H1 (cell line): Measurements from ENCODE around the gene USP12. TPM values are rescaled to one million over a fixed set of nuclear protein-coding genes. Genes with fewer than 3 reads are reported as not detected.

ENCODE experiments used
- CTCF ChIA-PET: fragments of 300-600 bp; sonication (Branson Sonifier 250); formaldehyde crosslinking; loops from one replicate; lab custom pipeline; 2021; ENCODE audit not compliant: partially characterized antibody; lab: Charles Lee
- POLR2A ChIA-PET: fragments of 300-600 bp; sonication (Branson Sonifier 250); formaldehyde crosslinking; loops from one replicate; lab custom pipeline; 2021; ENCODE audit warnings: inconsistent platforms; ENCODE audit not compliant: partially characterized antibody; lab: Charles Lee
- DNase-seq, 2 experiments: peaks; one replicate each; pipeline versions ENCODE4 v3.0.0 to v3.0.0-alpha.2; 2010 to 2022; ENCODE audit warnings: low spot score in 2 of 2, low read depth in 1 of 2, mixed read lengths in 1 of 2
- FAIRE-seq: peaks from 2 replicates; lab custom pipeline; 2011; peaks lifted over from hg19 to GRCh38; lab: Jason Lieb, UNC
- H2AFZ ChIP-seq: 2 replicates; pipeline ENCODE4 v1.8.1; 2012; ENCODE audit warnings: low read length, inconsistent platforms
- H2AK5ac ChIP-seq: 2 replicates; pipeline ENCODE4 v1.6.1; 2013; ENCODE audit warnings: low read depth, low read length
- H2BK120ac ChIP-seq: replicated peaks from 2 replicates; pipeline ENCODE3; 2013; ENCODE audit warnings: low read depth, low read length, inconsistent platforms
- H2BK12ac ChIP-seq: 2 replicates; pipeline ENCODE4 v1.6.1; 2013; ENCODE audit warnings: low read depth, low read length
- H2BK15ac ChIP-seq: 2 replicates; pipeline ENCODE4 v1.6.1; 2013; ENCODE audit warnings: low read length
- H2BK20ac ChIP-seq: 2 replicates; pipeline ENCODE4 v1.6.1; 2013; ENCODE audit warnings: low read length
- H2BK5ac ChIP-seq: 2 replicates; pipeline ENCODE4 v1.6.1; 2013; ENCODE audit warnings: low read depth, low read length
- H3K14ac ChIP-seq: 2 replicates; pipeline ENCODE4 v1.6.1; 2013; ENCODE audit warnings: inconsistent platforms; ENCODE audit not compliant: insufficient read length
- H3K18ac ChIP-seq: 2 replicates; pipeline ENCODE4 v1.6.1; 2013; ENCODE audit warnings: low read length; ENCODE audit errors: extremely low read depth
- H3K23ac ChIP-seq: 2 replicates; pipeline ENCODE4 v1.6.1; 2013; ENCODE audit warnings: inconsistent platforms; ENCODE audit not compliant: insufficient read length
- H3K23me2 ChIP-seq: 2 replicates; pipeline ENCODE4 v1.6.1; 2013; ENCODE audit warnings: low read depth, low read length
- H3K27ac ChIP-seq: 2 replicates; pipeline ENCODE4 v1.6.1; 2011; ENCODE audit warnings: low read depth, low read length, inconsistent platforms
- H3K27me3 ChIP-seq, 4 experiments: replicated peaks in 1 of 4; 1 replicate in 1 of 4; 2 replicates in 3 of 4; pipeline versions ENCODE4 v1.6.1 to v1.8.1; 2011 to 2013; ENCODE audit warnings: low read length in 3 of 4, mild to moderate bottlenecking in 3 of 4, inconsistent platforms in 2 of 4, mixed read lengths in 2 of 4, moderate library complexity in 1 of 4; ENCODE audit not compliant: control insufficient read depth in 3 of 4, insufficient read depth in 3 of 4; ENCODE audit errors: extremely low read depth in 1 of 4
- H3K36me3 ChIP-seq, 4 experiments: 2 replicates each; pipeline versions ENCODE4 v1.6.1 to v1.8.1; 2011 to 2013; ENCODE audit warnings: mild to moderate bottlenecking in 4 of 4, low read length in 3 of 4, moderate library complexity in 2 of 4, control low read depth in 1 of 4, inconsistent platforms in 1 of 4; ENCODE audit not compliant: insufficient read depth in 4 of 4, control insufficient read depth in 2 of 4
- H3K4ac ChIP-seq: replicated peaks from 2 replicates; pipeline ENCODE3; 2013; ENCODE audit warnings: low read length, low read depth, mixed read lengths, inconsistent platforms; ENCODE audit not compliant: insufficient read length
- H3K4me1 ChIP-seq, 4 experiments: replicated peaks in 1 of 4; 1 replicate in 1 of 4; 2 replicates in 3 of 4; pipeline versions ENCODE4 v1.6.1 to v1.8.1; 2011 to 2013; ENCODE audit warnings: low read length in 3 of 4, inconsistent platforms in 2 of 4, mixed read lengths in 1 of 4; ENCODE audit not compliant: insufficient read depth in 4 of 4, control insufficient read depth in 3 of 4
- H3K4me2 ChIP-seq, 2 experiments: 2 replicates each; pipeline versions ENCODE4 v1.6.1 to v1.8.1; 2011 to 2013; ENCODE audit warnings: low read depth in 2 of 2, low read length in 2 of 2, control low read depth in 1 of 2, inconsistent platforms in 1 of 2, mild to moderate bottlenecking in 1 of 2; ENCODE audit not compliant: insufficient read depth in 1 of 2
- H3K4me3 ChIP-seq, 4 experiments: fragments of 200-600, 300-600 bp in 1 of 4; sonication (generic), shearing (Covaris generic), sonication (Bioruptor Twin) in 1 of 4; 2 replicates each; pipeline versions ENCODE4 v1.5.1 to v1.8.1; 2011 to 2016; ENCODE audit warnings: low read length in 4 of 4, low read depth in 3 of 4, control low read depth in 2 of 4, inconsistent platforms in 2 of 4, mild to moderate bottlenecking in 2 of 4, mixed read lengths in 1 of 4, moderate library complexity in 1 of 4; ENCODE audit not compliant: insufficient read depth in 2 of 4; ENCODE audit errors: extremely low read depth in 1 of 4
- H3K56ac ChIP-seq: replicated peaks from 2 replicates; pipeline ENCODE3; 2013; ENCODE audit warnings: low read depth, mild to moderate bottlenecking, mixed read lengths, low read length, inconsistent platforms; ENCODE audit not compliant: insufficient read length
- H3K79me1 ChIP-seq: 2 replicates; pipeline ENCODE4 v1.6.1; 2013; ENCODE audit warnings: low read depth, low read length, control low read depth
- H3K79me2 ChIP-seq, 2 experiments: 2 replicates each; pipeline versions ENCODE4 v1.6.1 to v1.8.1; 2012 to 2013; ENCODE audit warnings: low read length in 2 of 2, mild to moderate bottlenecking in 2 of 2, inconsistent platforms in 1 of 2; ENCODE audit not compliant: insufficient read depth in 2 of 2, control insufficient read depth in 1 of 2
- H3K9ac ChIP-seq, 4 experiments: replicated peaks in 1 of 4; 1 replicate in 1 of 4; 2 replicates in 3 of 4; pipeline versions ENCODE4 v1.6.1 to v1.8.1; 2011 to 2013; ENCODE audit warnings: low read depth in 3 of 4, low read length in 3 of 4, control low read depth in 2 of 4, mild to moderate bottlenecking in 2 of 4, moderate library complexity in 2 of 4, inconsistent platforms in 1 of 4; ENCODE audit errors: extremely low read depth in 1 of 4
- H3K9me3 ChIP-seq, 2 experiments: 2 replicates each; pipeline versions ENCODE4 v1.6.1 to v1.8.1; 2012 to 2013; ENCODE audit warnings: mild to moderate bottlenecking in 2 of 2, moderate library complexity in 2 of 2, control low read depth in 1 of 2, inconsistent platforms in 1 of 2, low read depth in 1 of 2, low read length in 1 of 2, mixed read lengths in 1 of 2; ENCODE audit not compliant: insufficient read depth in 2 of 2
- H4K20me1 ChIP-seq, 2 experiments: replicated peaks in 1 of 2; 2 replicates each; pipeline versions ENCODE3 to v1.8.1; 2011 to 2013; ENCODE audit warnings: inconsistent platforms in 2 of 2, low read length in 2 of 2, mild to moderate bottlenecking in 1 of 2; ENCODE audit not compliant: insufficient read depth in 2 of 2, control insufficient read depth in 1 of 2
- H4K5ac ChIP-seq: 2 replicates; pipeline ENCODE4 v1.6.1; 2013; ENCODE audit warnings: low read length, low read depth, mixed read lengths, inconsistent platforms; ENCODE audit not compliant: insufficient read length
- H4K8ac ChIP-seq: 2 replicates; pipeline ENCODE4 v1.8.0; 2013; ENCODE audit warnings: mild to moderate bottlenecking, moderate library complexity, low read length, inconsistent platforms; ENCODE audit not compliant: insufficient read depth; ENCODE audit errors: extremely low read depth
- H4K91ac ChIP-seq: replicated peaks from 2 replicates; pipeline ENCODE3; 2013; ENCODE audit warnings: low read length, mixed read lengths, inconsistent platforms; ENCODE audit not compliant: insufficient read length
- CREB1 ChIP-seq: IDR thresholded peaks from 2 replicates; pipeline ENCODE4 v1.6.1; 2012; ENCODE audit warnings: inconsistent platforms
- EP300 ChIP-seq, 2 experiments: IDR thresholded peaks; 1 replicate in 1 of 2; 2 replicates in 1 of 2; pipeline ENCODE4 v1.6.1; 2011 to 2012; ENCODE audit warnings: low read depth in 2 of 2, low read length in 2 of 2, mild to moderate bottlenecking in 2 of 2, borderline replicate concordance in 1 of 2, inconsistent platforms in 1 of 2, moderate library complexity in 1 of 2
- PHF8 ChIP-seq: fragments of 200-600 bp; sonication (generic); conservative IDR thresholded peaks from 2 replicates; pipeline ENCODE4 v1.7.1; 2012; ENCODE audit warnings: low read depth, mild to moderate bottlenecking, inconsistent platforms, low read length, moderate library complexity
- RXRA ChIP-seq: IDR thresholded peaks from 2 replicates; pipeline ENCODE4 v1.6.1; 2011; ENCODE audit warnings: low read depth, mild to moderate bottlenecking, low read length, moderate library complexity; ENCODE audit not compliant: insufficient read depth
- TCF12 ChIP-seq: IDR thresholded peaks from 2 replicates; pipeline ENCODE4 v1.6.1; 2011; ENCODE audit warnings: low read depth, mild to moderate bottlenecking, low read length
- YY1 ChIP-seq: IDR thresholded peaks from 2 replicates; pipeline ENCODE4 v1.6.1; 2011; ENCODE audit warnings: low read depth, mild to moderate bottlenecking, low read length
- ZNF274 ChIP-seq: IDR thresholded peaks from 2 replicates; pipeline ENCODE4 v1.7.0; 2012; ENCODE audit warnings: low read length, borderline replicate concordance; ENCODE audit errors: extremely low read depth
- WGBS, 2 experiments: shearing (Covaris generic) in 1 of 2; methylation state at CpG; one replicate each; pipeline versions ENCODE4 v1.1.6 to v1.1.7; 2013 to 2015; ENCODE audit warnings: low lambda C conversion rate in 2 of 2, mixed read lengths in 2 of 2, inconsistent platforms in 1 of 2, low coverage in 1 of 2, missing lambda C conversion rate in 1 of 2; ENCODE audit not compliant: insufficient replicate concordance in 2 of 2, insufficient coverage in 1 of 2, insufficient read length in 1 of 2; ENCODE audit errors: extremely low coverage in 1 of 2, missing lambda C conversion rate in 1 of 2; 5-methylcytosine and 5-hydroxymethylcytosine counted together
- polyA plus RNA-seq, 7 experiments: library from polyadenylated mRNA; depleted of rRNA in 3 of 7; stranded (reverse) in 5 of 7; unstranded in 2 of 7; fragments of >200 nt in 5 of 7; fragments of 200-250 nt in 2 of 7; gene quantifications; 1 replicate in 5 of 7; 2 replicates in 1 of 7; 4 replicates in 1 of 7; pipeline versions ENCODE4 v1.2.1 to v1.2.3, GENCODE V29; 2011 to 2013; ENCODE audit warnings: missing spikeins in 2 of 7, mixed read lengths in 2 of 7
- total RNA-seq: library from RNA; stranded (reverse); fragmentation: NEBNext Ultra II Directional; extraction: Animal tissue kit (Norgen Biotek cat#: 25700); gene quantifications from 2 replicates; pipeline ENCODE4 v1.2.1, GENCODE V29; 2021

The USP12 gene
- total and polyA plus RNA-seq, 2 of the 8 experiments (the other 6 are each of a cell fraction or from before 2014, with no cell fraction given), result 4.0 to 30.0 TPM

- POLR2A ChIA-PET, result interaction anchor here (1.6 kb wide), 1 partner anchor 230 kb away, joined by 4 read pairs; no protein-coding TSS in a partner anchor
- CTCF ChIA-PET, result interaction anchor here (0.6 to 1.3 kb wide), 4 partner anchors 76 to 591 kb away, joined by 3 to 4 read pairs (median 3); no protein-coding TSS in a partner anchor
Observed at GRCh38 chr13:27022571-27023311, 148.9 kb downstream of the USP12 start.

More at GRCh38 chr13:27022571-27023311, 148.9 kb downstream of the USP12 start:
- DNase-seq (no peak), FAIRE-seq (no peak)
- Histone ChIP-seq H2AFZ (0 out of 2 replicates have a peak overlapping the region, but pooled peaks have one; percentile 20), H3K79me1 (no peaks in the 10 kb centered on the region), H2BK12ac (no peak overlapping the region), H3K18ac (no peak overlapping the region), H3K36me3 (no peaks in the 10 kb centered on the region), H3K23ac (no peak overlapping the region), H3K9me3 (no peaks in the 10 kb centered on the region; a peak in 2 of 4 replicates), H2BK120ac (no peak overlapping the region), H3K4me1 (peaks cover 0 to 5% (median 0%) of the 10 kb centered on the region in 4 experiments; a peak in 3 of 7 replicates), H3K4me2 (no peak overlapping the region), H3K14ac (no peak overlapping the region), H4K5ac (no peak overlapping the region), H2BK15ac (no peak overlapping the region), H4K91ac (no peak overlapping the region), H3K56ac (no peak overlapping the region), H3K27ac (no peak overlapping the region), H3K4me3 (no peak overlapping the region)
- 87% methylated on average over 8 of the region's 9 CpGs; no CpG with 5 or more reads in 1 of the 2 experiments for WGBS, 2 experiments
- TF ChIP-seq PHF8, result no peak
- TF ChIP-seq RXRA, result no peak
- TF ChIP-seq EP300 (IDR thresholded peaks at IDR 0.05; ENCODE audit: borderline replicate concordance in 1 of 2, low read depth in 2 of 2, low read length in 2 of 2), result no peak
- TF ChIP-seq TCF12, result no peak
- no peak for TF ChIP-seq YY1
- no peak for TF ChIP-seq ZNF274
- no peak for TF ChIP-seq CREB1
- TF ChIP-seq, all 59 proteins: peak for 0
- Histone ChIP-seq H3K23me2 (no peaks in the 10 kb centered on the region), H3K27me3 (no peaks in the 10 kb centered on the region; a peak in 1 of 7 replicates), H4K8ac (no peak overlapping the region), H3K79me2 (no peaks in the 10 kb centered on the region), H2AK5ac (no peak overlapping the region), H3K4ac (no peak overlapping the region), H2BK20ac (no peak overlapping the region), H4K20me1 (no peaks in the 10 kb centered on the region), H3K9ac (no peak overlapping the region), H2BK5ac (no peak overlapping the region)
